ENCODE data around the gene XPNPEP2. TPM values are rescaled to one million over a fixed set of nuclear protein-coding genes. Genes with fewer than 3 reads are reported as not detected.

XPNPEP2 gene
- total and polyA plus RNA-seq, 2 experiments from 2014 or later: 0.65 to 0.74 TPM

DNA sequence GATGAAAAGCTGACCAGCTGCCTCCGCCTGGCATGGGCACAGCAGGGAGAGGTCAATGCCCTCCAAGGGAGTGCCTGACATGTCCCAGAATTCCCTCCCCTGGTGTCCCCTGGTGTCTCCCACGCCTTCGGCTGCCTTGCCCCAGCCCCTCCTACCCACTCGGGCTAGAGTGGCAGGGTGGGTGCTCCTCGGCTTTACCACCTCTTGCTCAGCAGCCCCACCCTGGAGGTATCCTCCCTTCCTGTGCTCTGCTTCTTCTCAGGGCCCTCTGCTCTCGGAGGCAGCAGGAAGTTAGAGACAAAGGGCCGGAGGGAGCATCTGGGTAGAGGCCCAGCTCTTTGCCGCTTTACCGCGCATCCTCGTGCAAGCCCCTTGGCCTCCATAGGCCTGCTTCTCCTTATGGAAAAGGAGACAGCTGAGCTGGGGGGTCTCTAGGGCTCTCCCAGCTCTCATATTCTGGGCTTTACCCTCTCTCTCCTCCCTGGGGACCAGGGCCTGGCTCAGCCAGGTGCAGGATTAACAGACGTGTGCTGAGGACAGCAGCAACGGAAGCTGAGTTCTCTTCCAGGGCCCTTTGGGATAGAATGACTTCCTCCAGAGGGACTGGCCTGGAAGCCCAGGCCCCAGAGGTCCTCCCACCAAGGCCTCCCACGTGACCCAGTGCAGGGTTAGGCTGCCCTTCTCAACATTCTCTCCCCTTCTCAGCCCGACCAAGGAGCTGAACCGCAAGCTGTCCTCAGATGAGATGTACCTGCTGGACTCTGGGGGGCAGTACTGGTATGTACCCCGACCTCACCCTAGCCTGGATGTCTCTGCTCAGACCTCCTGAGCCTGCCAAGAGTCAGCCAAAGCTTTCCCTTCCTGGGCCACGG lies 17.2 kb downstream of the XPNPEP2 start:
- Histone ChIP-seq H3K9me3 (ENCODE audit: low read depth) (no peaks in the 10 kb centered on the region), H2AFZ (no peak overlapping the region), H3K27me3 (replicated peaks; ENCODE audit: insufficient read depth) (no peaks in the 10 kb centered on the region), H4K20me1 (ENCODE audit: insufficient read depth) (no peaks in the 10 kb centered on the region), H3K9me2 (ENCODE audit: insufficient read depth) (no peaks in the 10 kb centered on the region), H3K27ac (no peak overlapping the region), H3K4me1 (ENCODE audit: insufficient read depth) (no peaks in the 10 kb centered on the region), H3F3A (ENCODE audit: insufficient read depth) (no peaks in the 10 kb centered on the region), H3K9ac (no peak overlapping the region), H3K36me3 (ENCODE audit: low read depth) (no peaks in the 10 kb centered on the region), H3K4me3 (no peak overlapping the region), H3K4me2 (ENCODE audit: unreplicated experiment) (no peak overlapping the region), H3K79me2 (ENCODE audit: insufficient read depth) (no peaks in the 10 kb centered on the region)
- TF ChIP-seq EZH2 (IDR thresholded peaks at IDR 0.05; ENCODE audit: insufficient read depth, poor library complexity, severe bottlenecking): no peak
- TF ChIP-seq EZH2phosphoT487 (IDR thresholded peaks at IDR 0.05; ENCODE audit: insufficient read depth, low read depth): no peak
- 90 to 92% methylated on average over 16 to 18 of the region's 18 CpGs for WGBS, 2 experiments (ENCODE audit: low coverage in 1 of 2, low lambda C conversion rate in 2 of 2, missing lambda C conversion rate in 2 of 2)
- DNase-seq: no peak
- in situ Hi-C loops (cut with MboI): no loop called here

- Histone ChIP-seq H3K9me3 (ENCODE audit: low read depth) (no peaks in the 10 kb centered on the region), H3K9me2 (ENCODE audit: insufficient read depth) (no peaks in the 10 kb centered on the region), H3K4me2 (ENCODE audit: unreplicated experiment) (no peak overlapping the region), H3K4me3 (no peak overlapping the region), H3K27ac (no peak overlapping the region), H2AFZ (no peak overlapping the region), H3K27me3 (replicated peaks; ENCODE audit: insufficient read depth) (no peaks in the 10 kb centered on the region), H3K4me1 (ENCODE audit: insufficient read depth) (no peaks in the 10 kb centered on the region), H3K79me2 (ENCODE audit: insufficient read depth) (no peaks in the 10 kb centered on the region), H3K36me3 (ENCODE audit: low read depth) (no peaks in the 10 kb centered on the region), H4K20me1 (ENCODE audit: insufficient read depth) (no peaks in the 10 kb centered on the region), H3K9ac (no peak overlapping the region), H3F3A (ENCODE audit: insufficient read depth) (no peaks in the 10 kb centered on the region)
- TF ChIP-seq EZH2phosphoT487 (IDR thresholded peaks at IDR 0.05; ENCODE audit: insufficient read depth, low read depth) (no peak), EZH2 (IDR thresholded peaks at IDR 0.05; ENCODE audit: insufficient read depth, poor library complexity, severe bottlenecking) (no peak)
- peak; percentile 53 for DNase-seq
- in situ Hi-C loops (cut with MboI): no loop called here
- WGBS, 2 experiments (ENCODE audit: low coverage in 1 of 2, low lambda C conversion rate in 2 of 2, missing lambda C conversion rate in 2 of 2): 76 to 87% methylated on average over 9 to 14 of the region's 14 CpGs
Observed at GRCh38 chrX:129759576-129760061, 20.8 kb downstream of the XPNPEP2 start.

DNA sequence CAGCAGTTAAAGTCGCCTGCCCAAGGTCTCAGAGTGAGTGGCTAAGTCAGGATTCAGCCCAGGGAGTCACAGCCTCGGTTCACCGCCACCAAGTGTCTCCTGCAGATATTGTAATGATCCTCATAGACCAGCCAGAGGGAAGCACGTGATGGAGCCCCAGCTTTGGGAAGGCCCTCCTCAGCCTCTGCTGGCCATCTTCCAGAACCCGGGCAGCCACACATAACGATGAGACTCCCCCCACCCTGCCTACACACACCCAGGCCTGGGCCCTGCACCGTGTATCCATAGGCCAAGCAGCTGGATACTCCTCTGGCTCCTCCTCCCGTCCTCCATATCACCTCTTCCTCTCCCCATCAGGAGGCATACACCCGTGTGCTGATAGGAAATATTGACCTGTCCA lies 21.4 kb downstream of the XPNPEP2 start:
- Histone ChIP-seq H3K9me3 (ENCODE audit: low read depth) (no peaks in the 10 kb centered on the region), H3K9me2 (ENCODE audit: insufficient read depth) (no peaks in the 10 kb centered on the region), H3K79me2 (ENCODE audit: insufficient read depth) (no peaks in the 10 kb centered on the region), H3K36me3 (ENCODE audit: low read depth) (no peaks in the 10 kb centered on the region), H3K4me2 (ENCODE audit: unreplicated experiment) (no peak overlapping the region), H3K27ac (no peak overlapping the region), H4K20me1 (ENCODE audit: insufficient read depth) (no peaks in the 10 kb centered on the region), H3K4me3 (no peak overlapping the region), H2AFZ (no peak overlapping the region), H3K27me3 (replicated peaks; ENCODE audit: insufficient read depth) (no peaks in the 10 kb centered on the region), H3K9ac (no peak overlapping the region), H3F3A (ENCODE audit: insufficient read depth) (no peaks in the 10 kb centered on the region), H3K4me1 (ENCODE audit: insufficient read depth) (no peaks in the 10 kb centered on the region)
- no peak for DNase-seq
- in situ Hi-C loops (cut with MboI): no loop called here
- TF ChIP-seq EZH2 (IDR thresholded peaks at IDR 0.05; ENCODE audit: insufficient read depth, poor library complexity, severe bottlenecking) (no peak), EZH2phosphoT487 (IDR thresholded peaks at IDR 0.05; ENCODE audit: insufficient read depth, low read depth) (no peak)
- WGBS, 2 experiments (ENCODE audit: low coverage in 1 of 2, low lambda C conversion rate in 2 of 2, missing lambda C conversion rate in 2 of 2): 74 to 78% methylated on average over 7 to 8 of the region's 9 CpGs

DNA sequence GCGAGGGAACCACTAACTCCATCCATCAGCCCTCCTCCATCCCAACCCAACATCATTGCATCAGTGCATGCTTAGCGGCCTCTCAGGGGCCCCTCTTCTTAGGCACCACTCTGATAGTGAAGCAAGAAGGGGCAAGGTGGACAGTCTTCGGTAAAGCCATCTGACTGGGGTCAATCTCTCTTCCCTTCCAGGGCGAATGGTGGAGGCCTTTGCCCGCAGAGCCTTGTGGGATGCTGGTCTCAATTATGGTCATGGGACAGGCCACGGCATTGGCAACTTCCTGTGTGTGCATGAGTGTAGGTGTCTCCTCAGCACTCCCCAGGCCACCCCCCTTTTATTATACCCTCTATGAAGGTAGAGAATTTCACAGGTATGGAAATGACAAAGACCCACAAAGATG lies 22.2 kb downstream of the XPNPEP2 start:
- no peaks in the 10 kb centered on the region for H3K9me2 ChIP-seq (ENCODE audit: insufficient read depth)
- 98 to 100% methylated on average over 5 to 6 of the region's 6 CpGs for WGBS, 2 experiments (ENCODE audit: low coverage in 1 of 2, low lambda C conversion rate in 2 of 2, missing lambda C conversion rate in 2 of 2)

More for the DNA sequence above, 22.2 kb downstream of the XPNPEP2 start:
- in situ Hi-C loops (cut with MboI): no loop called here
- Histone ChIP-seq H3K79me2 (ENCODE audit: insufficient read depth) (no peaks in the 10 kb centered on the region), H3K9me3 (ENCODE audit: low read depth) (no peaks in the 10 kb centered on the region), H3K4me1 (ENCODE audit: insufficient read depth) (no peaks in the 10 kb centered on the region), H3K4me3 (no peak overlapping the region), H3K36me3 (ENCODE audit: low read depth) (no peaks in the 10 kb centered on the region), H3K27ac (no peak overlapping the region), H2AFZ (no peak overlapping the region), H4K20me1 (ENCODE audit: insufficient read depth) (no peaks in the 10 kb centered on the region), H3K27me3 (replicated peaks; ENCODE audit: insufficient read depth) (no peaks in the 10 kb centered on the region), H3K9ac (no peak overlapping the region), H3K4me2 (ENCODE audit: unreplicated experiment) (no peak overlapping the region), H3F3A (ENCODE audit: insufficient read depth) (no peaks in the 10 kb centered on the region)
- no peak for DNase-seq
- TF ChIP-seq EZH2 (IDR thresholded peaks at IDR 0.05; ENCODE audit: insufficient read depth, poor library complexity, severe bottlenecking) (no peak), EZH2phosphoT487 (IDR thresholded peaks at IDR 0.05; ENCODE audit: insufficient read depth, low read depth) (no peak)
